ENCODE data around the gene MYO9B. TPM values are rescaled to one million over a fixed set of nuclear protein-coding genes. Genes with fewer than 3 reads are reported as not detected.

The MYO9B gene
- total and polyA plus RNA-seq, 2 of the 13 experiments (the other 11 are each of a cell fraction or from before 2014, with no cell fraction given), result 18.0 to 18.3 TPM

DNA sequence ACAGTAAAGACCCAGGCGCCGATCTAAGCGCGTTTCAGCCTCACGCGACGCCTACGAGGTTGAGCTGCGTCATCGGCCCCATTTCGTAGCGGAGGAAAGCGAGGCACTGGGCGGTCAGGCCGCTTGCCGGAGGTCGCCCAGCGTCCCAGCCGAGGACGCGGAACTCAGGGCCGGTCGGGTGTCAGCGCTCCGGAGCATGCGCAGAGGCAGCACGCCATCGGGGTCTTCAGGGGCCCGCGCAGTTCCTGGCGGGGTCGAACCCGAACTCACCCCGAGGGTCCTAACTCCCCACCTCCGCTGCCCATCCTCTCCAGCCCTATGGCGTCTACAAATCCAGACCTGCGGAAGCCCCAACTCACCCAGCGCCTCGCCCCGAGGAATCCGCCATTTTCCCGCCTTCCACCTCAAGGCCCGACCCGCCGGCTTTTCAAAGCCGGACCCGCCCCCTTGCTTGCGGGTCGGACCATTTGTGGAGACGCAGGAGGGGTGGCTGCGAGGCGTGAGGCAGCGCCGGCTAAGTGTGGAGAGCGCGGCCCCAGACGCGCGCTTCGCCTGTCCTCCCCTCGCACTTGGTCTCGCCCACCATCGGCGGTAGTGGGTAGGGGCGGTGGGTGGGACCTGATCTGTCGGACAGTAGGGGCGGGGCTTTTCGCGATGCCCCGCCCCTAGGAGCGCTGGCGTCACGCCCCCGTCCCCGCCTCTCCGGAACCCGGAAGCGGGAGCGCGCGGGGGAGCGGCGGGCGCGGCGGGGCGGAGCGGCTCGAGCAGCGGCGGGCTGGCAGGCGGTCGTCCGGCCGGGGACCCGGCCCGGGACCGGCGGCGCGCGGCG, at the start of gene MYO9B, which contains the start of gene HAUS8 (continued):
- TF ChIP-seq, protein P1, sequence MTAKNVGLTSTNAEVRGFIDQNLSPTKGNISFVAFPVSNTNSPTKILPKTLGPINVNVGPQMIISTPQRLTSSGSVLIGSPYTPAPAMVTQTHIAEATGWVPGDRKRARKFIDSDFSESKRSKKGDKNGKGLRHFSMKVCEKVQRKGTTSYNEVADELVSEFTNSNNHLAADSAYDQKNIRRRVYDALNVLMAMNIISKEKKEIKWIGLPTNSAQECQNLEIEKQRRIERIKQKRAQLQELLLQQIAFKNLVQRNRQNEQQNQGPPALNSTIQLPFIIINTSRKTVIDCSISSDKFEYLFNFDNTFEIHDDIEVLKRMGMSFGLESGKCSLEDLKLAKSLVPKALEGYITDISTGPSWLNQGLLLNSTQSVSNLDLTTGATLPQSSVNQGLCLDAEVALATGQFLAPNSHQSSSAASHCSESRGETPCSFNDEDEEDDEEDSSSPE (CRISPR knock-in tag; IDR thresholded peaks at IDR 0.05), result peak; percentile 99
- no peak for TF ChIP-seq MTF1 (CRISPR knock-in tag; IDR thresholded peaks at IDR 0.05)
- TF ChIP-seq ZNF101 (CRISPR knock-in tag; IDR thresholded peaks at IDR 0.05; ENCODE audit: borderline replicate concordance, low read depth), result no peak
- TF ChIP-seq MTF2 (CRISPR knock-in tag; IDR thresholded peaks at IDR 0.05; ENCODE audit: borderline replicate concordance), result peak; percentile 86; the same call in 1 of the 2 replicates
- TF ChIP-seq CCDC6 (CRISPR knock-in tag; IDR thresholded peaks at IDR 0.05), result peak; percentile 80; the same call in 1 of the 2 replicates
- no peak for TF ChIP-seq ZNF251 (CRISPR knock-in tag; IDR thresholded peaks at IDR 0.05)
- TF ChIP-seq RNF2 (conservative IDR thresholded peaks at IDR 0.05; ENCODE audit: low read depth), result peak; percentile 86; the same call in 1 of the 2 replicates
- TF ChIP-seq, protein P2, sequence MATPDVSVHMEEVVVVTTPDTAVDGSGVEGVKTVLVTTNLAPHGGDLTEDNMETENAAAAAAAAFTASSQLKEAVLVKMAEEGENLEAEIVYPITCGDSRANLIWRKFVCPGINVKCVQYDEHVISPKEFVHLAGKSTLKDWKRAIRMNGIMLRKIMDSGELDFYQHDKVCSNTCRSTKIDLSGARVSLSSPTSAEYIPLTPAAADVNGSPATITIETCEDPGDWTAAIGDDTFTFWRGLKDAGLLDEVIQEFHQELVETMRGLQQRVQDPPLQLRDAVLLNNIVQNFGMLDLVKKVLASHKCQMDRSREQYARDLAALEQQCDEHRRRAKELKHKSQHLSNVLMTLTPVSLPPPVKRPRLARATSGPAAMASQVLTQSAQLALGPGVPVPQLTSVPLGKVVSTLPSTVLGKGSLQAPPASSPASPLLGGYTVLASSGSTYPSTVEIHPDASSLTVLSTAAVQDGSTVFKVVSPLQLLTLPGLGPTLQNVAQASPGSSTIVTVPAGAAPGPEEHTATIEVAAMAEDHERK (CRISPR knock-in tag; IDR thresholded peaks at IDR 0.05; ENCODE audit: low read depth), result peak; percentile 34; the same call in 1 of the 2 replicates
- no peak; the same call in 1 of the 2 replicates for TF ChIP-seq THYN1 (CRISPR knock-in tag; IDR thresholded peaks at IDR 0.05; ENCODE audit: borderline replicate concordance, low read depth)
- TF ChIP-seq ESRRA (CRISPR knock-in tag; IDR thresholded peaks at IDR 0.05; ENCODE audit: low read depth), result peak; percentile 46; the same call in 1 of the 2 replicates
- peak; percentile 89 for TF ChIP-seq SP5 (CRISPR knock-in tag; IDR thresholded peaks at IDR 0.05; ENCODE audit: borderline replicate concordance, low read depth)
- peak; percentile 7; the same call in 1 of the 2 replicates for TF ChIP-seq CENPT (CRISPR knock-in tag; IDR thresholded peaks at IDR 0.05; ENCODE audit: low read depth)
- no peak for TF ChIP-seq SP140L (CRISPR knock-in tag; IDR thresholded peaks at IDR 0.05; ENCODE audit: borderline replicate concordance)
- no peak for TF ChIP-seq ZSCAN22 (CRISPR knock-in tag; IDR thresholded peaks at IDR 0.05)
- TF ChIP-seq, protein P3, sequence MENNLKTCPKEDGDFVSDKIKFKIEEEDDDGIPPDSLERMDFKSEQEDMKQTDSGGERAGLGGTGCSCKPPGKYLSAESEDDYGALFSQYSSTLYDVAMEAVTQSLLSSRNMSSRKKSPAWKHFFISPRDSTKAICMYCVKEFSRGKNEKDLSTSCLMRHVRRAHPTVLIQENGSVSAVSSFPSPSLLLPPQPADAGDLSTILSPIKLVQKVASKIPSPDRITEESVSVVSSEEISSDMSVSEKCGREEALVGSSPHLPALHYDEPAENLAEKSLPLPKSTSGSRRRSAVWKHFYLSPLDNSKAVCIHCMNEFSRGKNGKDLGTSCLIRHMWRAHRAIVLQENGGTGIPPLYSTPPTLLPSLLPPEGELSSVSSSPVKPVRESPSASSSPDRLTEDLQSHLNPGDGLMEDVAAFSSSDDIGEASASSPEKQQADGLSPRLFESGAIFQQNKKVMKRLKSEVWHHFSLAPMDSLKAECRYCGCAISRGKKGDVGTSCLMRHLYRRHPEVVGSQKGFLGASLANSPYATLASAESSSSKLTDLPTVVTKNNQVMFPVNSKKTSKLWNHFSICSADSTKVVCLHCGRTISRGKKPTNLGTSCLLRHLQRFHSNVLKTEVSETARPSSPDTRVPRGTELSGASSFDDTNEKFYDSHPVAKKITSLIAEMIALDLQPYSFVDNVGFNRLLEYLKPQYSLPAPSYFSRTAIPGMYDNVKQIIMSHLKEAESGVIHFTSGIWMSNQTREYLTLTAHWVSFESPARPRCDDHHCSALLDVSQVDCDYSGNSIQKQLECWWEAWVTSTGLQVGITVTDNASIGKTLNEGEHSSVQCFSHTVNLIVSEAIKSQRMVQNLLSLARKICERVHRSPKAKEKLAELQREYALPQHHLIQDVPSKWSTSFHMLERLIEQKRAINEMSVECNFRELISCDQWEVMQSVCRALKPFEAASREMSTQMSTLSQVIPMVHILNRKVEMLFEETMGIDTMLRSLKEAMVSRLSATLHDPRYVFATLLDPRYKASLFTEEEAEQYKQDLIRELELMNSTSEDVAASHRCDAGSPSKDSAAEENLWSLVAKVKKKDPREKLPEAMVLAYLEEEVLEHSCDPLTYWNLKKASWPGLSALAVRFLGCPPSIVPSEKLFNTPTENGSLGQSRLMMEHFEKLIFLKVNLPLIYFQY (CRISPR knock-in tag; IDR thresholded peaks at IDR 0.05; ENCODE audit: borderline replicate concordance), result peak; percentile 29; the same call in 1 of the 2 replicates
- TF ChIP-seq ATRX (CRISPR knock-in tag; IDR thresholded peaks at IDR 0.05; ENCODE audit: borderline replicate concordance), result no peak
- no peak; the same call in 1 of the 2 replicates for TF ChIP-seq BORCS8-MEF2B (CRISPR knock-in tag; IDR thresholded peaks at IDR 0.05)
- peak; percentile 90 for TF ChIP-seq ZNF670 (CRISPR knock-in tag; IDR thresholded peaks at IDR 0.05; ENCODE audit: borderline replicate concordance)
- TF ChIP-seq CBFB (CRISPR knock-in tag; IDR thresholded peaks at IDR 0.05), result peak; percentile 48; the same call in 1 of the 2 replicates
